Measurements from ENCODE around the gene KCNB1.
A peak's percentile ranks its signal among the peaks of the same experiment; 100 is the strongest.

KCNB1 gene

GRCh38 chr20:49405696-49406095 lies 76.8 kb downstream of the KCNB1 start:
- no peak for DNase-seq

GRCh38 chr20:49405062-49405683 lies 77.3 kb downstream of the KCNB1 start:
- DNase-seq: no peak

DNA sequence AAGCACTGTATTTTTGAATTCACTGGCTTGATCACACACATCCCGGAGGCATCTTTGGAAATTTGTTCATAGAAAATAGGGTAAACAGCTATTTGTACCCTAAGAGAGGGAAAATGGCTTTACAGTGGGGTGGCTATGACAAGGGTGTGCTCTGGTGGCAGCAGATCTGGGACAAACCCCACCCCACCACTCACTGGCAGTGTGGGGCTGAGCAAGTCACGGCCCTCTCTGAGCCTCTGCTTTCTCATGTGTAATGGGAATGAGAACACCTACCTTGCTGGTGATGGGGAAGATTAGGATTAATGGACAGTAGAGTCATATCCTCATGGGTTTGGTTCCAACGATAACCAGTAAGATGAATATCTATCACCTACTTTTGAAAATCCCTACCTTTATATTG lies 78.0 kb downstream of the KCNB1 start:
- DNase-seq: no peak

GRCh38 chr20:49403911-49404310 lies 78.6 kb downstream of the KCNB1 start:
- DNase-seq: no peak

GRCh38 chr20:49403012-49403411 lies 79.5 kb downstream of the KCNB1 start:
- DNase-seq: no peak

GRCh38 chr20:49400904-49401303 lies 81.6 kb downstream of the KCNB1 start:
- no peak for DNase-seq

DNA sequence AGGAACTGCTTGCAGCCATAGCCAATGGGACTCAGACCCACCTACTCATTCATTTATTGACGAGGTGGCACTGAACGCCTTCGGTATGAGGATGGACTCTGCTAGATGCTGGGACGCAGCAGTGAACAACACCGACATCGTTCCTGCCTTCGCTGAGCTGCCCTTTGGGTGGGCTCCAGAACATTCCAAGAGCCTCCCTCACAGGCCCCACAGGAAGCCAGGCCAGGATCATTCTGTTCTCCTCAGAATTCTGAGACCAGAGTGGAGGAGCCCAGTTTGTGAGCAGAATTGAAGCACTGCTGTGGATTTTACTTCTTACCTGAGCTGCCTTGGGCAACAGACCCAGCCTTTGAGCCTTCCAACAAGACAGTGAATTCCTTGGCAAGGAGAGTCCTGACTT lies 82.1 kb downstream of the KCNB1 start:
- DNase-seq: no peak

DNA sequence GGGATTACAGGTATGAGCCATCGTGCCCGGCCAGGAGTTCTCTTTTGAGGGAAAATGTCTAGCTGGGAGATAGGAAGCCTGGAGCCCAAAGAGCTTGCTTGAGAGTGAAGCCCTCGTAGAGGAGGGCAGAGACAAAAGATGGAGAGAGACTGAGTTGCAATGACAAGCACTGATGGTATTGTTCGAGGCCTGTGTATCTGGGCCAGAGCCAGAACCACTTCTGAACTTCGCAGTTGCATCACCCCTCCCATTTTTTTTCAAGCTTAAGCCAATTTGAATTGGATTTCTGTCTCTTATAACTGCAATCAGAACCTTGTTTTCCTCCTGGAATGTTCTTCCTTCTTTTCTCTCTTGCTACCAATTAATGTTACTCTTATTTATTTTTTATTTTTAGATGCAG lies 83.1 kb downstream of the KCNB1 start:
- peak; percentile 7 for DNase-seq

- no peak for DNase-seq
Measured at GRCh38 chr20:49398401-49399144, 83.9 kb downstream of the KCNB1 start.

DNA sequence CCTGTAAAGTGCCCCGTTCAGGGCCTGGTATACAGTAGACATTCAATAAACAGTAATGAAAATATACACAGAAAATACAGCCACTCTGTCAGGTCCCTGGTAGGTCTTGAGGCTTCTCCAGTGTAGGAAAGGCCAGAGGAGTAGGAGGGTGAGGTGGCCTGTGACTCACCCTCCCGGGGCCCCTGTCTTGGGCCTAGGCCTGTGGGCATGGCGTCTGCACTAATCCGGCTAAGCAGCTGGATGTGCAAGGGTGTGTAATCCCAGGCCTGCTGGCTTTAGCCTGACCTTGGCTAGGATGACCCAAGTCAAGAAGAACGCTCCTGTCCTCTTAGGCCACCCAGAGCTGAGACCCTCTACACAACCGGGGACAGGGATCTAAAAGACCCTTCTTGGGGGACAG lies 84.9 kb downstream of the KCNB1 start:
- DNase-seq: peak; percentile 20

DNA sequence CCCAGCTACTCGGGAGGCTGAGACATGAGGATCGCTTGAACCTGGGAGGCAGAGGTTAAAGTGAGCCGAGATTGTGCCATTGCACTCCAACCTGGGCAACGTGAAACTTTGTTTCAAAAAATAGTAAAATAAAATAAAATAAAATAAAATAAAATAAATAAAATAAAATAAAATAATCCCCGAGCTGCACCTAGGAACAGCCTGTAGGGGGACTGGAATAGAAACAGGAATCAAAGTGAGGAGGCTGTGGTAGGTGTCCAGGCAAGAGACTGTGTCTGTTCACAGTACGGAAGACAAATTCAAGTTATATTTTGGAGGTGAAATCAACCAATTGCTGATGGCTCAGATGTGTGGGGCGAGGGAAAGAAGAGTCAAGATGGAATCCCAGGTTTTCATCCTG lies 86.2 kb downstream of the KCNB1 start:
- no peak for DNase-seq

- no peak for DNase-seq
Measured at GRCh38 chr20:49395659-49396058, 86.8 kb downstream of the KCNB1 start.

DNA sequence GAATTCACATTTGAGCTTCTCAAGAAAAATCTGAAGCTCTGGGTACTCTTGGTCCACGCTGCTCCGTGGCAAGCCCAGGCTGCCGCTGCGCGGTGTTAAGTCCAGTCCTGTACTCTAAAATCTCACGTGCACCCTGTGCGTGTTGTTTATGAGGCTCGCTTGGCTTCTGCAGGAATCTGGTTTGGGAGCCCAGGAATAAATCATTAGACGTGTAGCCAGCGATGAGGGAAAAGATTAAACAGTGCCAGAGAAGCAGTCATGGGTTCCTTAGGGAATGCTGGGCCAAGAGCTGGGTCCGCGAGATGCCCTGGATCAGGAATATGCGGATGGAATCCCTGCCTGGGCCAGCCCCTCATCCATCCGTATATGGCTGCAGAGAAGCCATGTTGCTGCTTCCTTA lies 87.3 kb downstream of the KCNB1 start:
- DNase-seq: no peak

DNA sequence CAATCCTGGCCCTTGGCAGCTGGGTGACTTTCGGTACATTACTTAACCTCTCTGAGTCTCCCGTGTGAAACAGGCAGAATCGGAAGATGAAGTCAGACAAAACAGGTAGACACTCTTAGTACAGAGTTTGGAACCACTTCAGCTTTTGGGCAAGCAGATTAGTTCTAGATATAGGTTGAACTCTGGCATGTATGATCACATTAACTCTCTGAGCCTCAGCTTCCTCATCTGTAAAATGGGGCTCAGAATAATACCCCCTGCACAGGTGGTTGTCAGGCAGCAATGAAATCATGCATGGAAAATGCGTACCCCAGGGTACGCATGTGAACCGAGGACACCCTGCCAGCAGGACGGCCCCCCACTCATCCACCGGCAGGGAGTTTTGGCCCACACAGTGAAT lies 87.7 kb downstream of the KCNB1 start:
- DNase-seq: no peak

- no peak for DNase-seq
Measured at GRCh38 chr20:49394264-49394663, 88.2 kb downstream of the KCNB1 start.

DNA sequence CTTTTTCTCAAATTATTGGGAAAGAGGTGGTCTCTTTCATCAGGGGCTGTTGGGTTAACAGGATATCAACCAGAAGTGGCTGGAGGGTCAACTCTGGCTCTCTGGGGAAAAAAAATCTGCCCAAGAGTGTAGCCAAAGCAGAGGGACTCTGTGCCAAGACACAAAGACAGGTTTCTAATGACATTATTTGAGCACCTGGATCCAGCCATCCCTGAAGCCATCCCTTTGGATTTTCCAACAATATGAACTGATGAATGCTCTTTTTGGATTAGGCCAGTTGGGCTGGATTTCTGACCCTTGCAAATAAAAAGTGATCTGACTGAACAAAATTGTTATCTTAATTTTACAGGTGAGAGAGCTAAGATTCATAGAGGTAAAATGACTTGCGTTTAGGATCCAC lies 88.7 kb downstream of the KCNB1 start:
- DNase-seq: no peak

DNA sequence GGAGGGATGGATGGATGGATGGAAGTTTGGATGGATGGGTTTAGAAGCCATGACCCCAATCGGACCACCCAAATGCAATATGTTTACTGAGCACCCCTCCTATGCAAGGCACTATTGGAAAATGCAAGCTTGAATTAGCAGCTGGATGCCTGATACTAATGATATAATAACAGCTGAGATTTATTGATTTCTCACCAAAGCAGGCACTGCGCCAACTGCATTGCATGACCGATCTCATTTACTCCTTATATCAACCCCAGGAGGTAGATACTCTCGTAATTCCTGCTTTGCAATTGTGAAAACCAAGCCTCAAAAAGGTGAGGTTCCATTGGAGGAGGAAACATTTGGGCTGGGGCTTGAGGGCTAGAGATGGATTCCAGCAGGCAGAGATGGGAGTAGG lies 89.7 kb downstream of the KCNB1 start:
- DNase-seq: no peak

- DNase-seq: no peak
Measured at GRCh38 chr20:49391404-49392245, 90.8 kb downstream of the KCNB1 start.

GRCh38 chr20:49389854-49390253 lies 92.6 kb downstream of the KCNB1 start:
- DNase-seq: no peak

GRCh38 chr20:49388744-49389143 lies 93.7 kb downstream of the KCNB1 start:
- DNase-seq: no peak

DNA sequence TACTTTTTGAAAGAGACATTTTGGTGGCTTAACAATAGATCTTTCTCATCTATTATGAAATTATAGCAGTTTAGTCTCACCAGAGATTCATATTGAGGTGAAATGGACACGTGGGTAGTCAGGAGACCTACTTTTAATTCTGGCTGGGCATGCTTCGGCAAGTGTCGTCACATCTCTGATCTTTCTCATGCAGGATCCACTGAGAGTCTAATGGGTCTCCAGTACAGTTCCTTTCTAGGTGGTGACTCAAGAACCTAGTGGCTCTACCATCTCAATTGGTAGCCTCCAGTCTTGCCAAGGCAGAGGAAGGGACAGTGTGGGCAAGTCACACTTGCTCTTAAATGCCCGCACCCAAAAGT lies 94.9 kb downstream of the KCNB1 start:
- DNase-seq: no peak

GRCh38 chr20:49386848-49387580 lies 95.5 kb downstream of the KCNB1 start:
- DNase-seq: no peak

GRCh38 chr20:49385465-49385864 lies 97.0 kb downstream of the KCNB1 start:
- peak; percentile 14 for DNase-seq

All from fibroblast of skin of right quadriceps (primary cell).